GM21381 (cell line): Measurements from ENCODE around the gene STEAP1B.

ENCODE experiments used
- ATAC-seq: cut with Tn5 transposase; IDR thresholded peaks from one replicate; pipeline ENCODE4 v1.9.1; 2021; ENCODE audit warnings: mild to moderate bottlenecking, moderate library complexity; ENCODE audit not compliant: unreplicated experiment

The STEAP1B gene

DNA sequence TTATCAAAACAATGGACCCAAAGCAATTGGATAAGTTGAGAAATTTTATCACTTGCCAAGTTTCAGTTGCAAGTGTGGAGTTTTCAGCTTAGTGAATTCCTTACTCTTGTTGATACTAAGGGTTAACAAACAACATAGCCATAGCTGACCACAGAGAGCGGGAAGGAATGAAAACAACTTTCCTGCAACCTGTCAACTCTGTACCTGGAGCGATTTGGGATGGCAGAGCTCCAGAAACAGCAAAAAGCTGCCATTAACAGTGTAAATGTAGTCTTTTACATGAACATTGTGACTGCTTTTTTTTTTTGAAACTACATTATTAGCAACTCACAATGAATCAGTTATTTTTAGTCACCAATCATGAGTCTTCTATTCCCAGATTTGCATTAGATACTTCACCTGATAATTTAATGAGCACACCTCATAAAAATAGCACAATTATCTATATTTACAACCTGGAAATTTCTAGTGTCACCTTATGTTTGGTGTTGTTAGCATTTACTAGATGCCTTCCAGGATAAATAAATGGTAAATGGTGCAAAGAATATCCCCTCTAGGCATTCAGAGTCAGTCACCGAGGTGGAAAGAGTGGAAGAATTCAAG, 95.5 kb downstream of the STEAP1B start:
- no peak for ATAC-seq

DNA sequence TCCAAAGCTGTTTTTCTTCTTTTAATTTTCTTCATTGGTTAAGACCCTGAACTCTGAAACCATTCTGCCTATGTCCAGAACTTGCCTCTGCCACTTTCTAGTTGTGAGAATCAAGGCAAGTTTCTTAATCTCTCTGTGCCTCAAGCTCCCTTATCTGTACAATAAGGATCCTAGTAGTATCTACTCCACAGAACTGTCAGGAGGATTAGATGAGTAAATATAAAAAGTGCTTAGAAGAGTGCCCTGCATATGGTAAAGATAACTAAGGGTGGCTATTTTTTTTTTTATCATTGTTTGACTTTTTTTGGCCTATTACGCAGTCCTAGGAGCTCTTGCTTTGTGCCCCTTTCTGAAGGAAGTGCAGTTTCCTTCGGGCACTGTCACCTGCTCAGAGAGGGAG, 96.6 kb downstream of the STEAP1B start:
- no peak for ATAC-seq

DNA sequence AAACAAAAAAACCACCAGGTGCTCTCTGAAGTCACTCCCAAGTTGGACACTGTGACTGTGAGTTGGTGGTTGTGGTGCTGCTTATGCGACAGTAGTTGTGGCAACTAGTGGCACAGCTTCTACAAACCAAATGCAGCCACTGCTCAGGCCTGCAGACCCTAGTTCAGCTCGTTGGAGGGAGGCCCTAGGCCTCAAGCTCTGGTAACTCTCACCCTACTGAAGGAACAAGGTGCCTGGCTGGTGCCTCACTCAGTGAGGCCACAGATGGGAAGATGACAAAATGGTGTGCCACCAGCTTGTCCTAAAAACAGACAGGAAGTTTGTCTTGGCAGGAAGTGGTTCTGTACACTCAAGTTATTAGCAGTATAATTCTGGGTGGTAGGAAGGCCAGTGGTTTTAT, 97.7 kb downstream of the STEAP1B start:
- no peak for ATAC-seq

DNA sequence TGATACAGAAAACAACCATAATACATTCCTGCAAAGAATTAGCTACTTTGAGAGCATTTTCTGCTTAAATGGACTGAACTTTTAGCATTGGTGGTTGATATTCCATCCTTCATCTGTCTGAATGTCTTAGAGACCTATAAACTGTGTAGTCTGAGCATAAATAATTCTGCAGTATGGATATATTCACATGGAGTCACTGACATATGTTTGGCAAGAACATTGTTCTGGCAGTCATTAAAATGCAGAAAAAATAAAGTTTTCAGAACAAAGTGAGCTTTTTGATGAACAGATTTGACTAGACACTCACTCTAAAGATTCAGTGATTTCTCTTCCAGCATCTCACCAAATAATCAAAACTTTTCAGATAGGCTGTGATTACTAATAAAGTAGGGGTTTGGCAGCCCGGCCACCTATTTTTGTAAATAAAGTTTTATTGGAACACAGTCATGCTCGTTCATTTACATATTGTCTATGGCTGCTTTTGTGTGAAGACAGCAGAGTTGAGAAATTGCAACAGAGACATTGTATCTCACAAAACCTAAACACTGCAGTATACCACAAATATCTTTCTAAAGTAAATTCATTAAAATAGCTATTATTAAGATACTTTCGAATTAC, 98.9 kb downstream of the STEAP1B start:
- ATAC-seq = no peak

DNA sequence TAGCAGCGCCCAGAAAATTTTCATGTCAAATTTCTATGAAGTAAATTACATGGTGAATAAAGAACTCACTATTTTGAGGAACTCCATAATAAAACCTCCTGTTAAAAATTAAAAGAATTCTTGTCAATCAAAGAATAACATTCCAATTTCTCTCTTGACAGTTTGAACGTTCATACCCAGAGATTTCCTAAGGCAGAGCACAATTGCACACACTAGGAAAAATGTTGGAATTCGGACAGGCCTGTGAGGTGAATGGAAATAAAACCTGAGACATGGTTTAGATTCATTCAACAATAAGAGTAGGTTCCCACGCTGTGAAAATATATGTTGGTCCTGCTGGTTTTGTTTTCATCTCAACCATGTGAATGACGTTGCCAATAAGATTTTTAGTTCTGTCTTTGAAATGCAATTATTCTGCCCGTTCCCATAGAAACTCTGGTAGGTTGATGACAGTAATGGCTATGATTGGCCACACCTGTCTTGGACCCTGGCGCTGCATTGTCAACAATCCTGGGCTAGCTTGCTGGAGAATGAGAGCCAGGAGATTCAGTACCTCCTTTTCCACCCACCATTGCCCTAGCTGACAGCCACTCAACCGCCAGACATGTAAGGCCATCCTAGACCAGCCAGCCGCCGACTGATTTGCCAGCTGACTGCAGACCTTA, 99.7 kb downstream of the STEAP1B start:
- ATAC-seq = no peak

DNA sequence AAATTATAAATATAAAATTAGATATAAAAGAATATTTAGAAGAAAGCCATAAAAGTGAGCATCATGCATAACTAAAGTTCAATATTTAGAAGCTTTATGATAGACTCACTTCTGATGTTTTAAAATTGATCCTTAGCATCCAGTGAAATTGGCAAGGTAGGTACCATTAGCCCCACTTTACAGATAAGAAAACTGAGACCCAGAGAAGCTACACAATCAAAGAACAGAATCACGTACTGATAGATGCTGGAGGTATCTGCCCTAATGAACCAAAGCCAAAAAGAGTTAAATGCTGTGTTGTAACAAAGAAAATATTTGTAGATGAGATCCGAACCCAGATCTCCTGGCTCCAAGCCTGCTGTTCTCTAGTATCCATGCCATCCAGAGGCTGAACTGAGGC, 100.4 kb downstream of the STEAP1B start:
- no peak for ATAC-seq

DNA sequence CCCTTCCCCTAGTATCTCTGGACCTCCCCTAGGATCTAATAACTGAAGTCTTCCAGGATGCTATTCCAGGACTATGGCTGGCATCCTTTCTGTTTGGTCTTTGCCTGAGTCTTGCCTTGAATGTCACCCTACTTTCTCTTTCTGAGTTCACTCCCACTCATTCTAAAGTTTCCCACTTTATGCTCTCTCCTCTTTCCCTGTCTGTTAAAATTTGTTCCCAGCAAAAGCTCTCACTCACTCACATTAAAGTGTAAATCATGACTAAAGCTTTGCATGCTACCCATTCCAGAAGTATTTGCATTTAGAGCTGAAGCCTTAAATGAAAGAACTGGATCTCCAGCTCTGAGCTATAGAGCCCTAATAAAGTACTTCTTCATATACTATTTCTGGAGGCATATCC, 100.9 kb downstream of the STEAP1B start:
- no peak for ATAC-seq

DNA sequence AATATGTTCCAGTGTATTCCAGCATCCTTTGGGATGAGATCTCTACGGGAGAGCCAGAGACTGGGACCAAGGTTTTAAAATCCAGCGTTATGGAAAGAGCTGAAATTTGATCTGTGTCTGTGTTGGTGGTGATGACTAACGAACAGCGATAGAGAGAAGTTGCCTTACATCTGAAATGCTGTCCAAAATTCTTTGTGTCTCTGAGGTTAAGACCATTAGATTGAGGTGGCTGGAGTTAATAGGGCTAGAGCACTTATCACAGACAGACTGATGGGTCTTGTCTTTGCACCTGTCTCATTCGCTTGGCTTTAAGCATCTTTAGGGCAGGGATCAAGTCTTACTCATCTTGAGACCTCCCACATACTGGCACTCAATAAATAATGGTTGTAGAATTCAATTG, 102.0 kb downstream of the STEAP1B start:
- ATAC-seq = no peak

DNA sequence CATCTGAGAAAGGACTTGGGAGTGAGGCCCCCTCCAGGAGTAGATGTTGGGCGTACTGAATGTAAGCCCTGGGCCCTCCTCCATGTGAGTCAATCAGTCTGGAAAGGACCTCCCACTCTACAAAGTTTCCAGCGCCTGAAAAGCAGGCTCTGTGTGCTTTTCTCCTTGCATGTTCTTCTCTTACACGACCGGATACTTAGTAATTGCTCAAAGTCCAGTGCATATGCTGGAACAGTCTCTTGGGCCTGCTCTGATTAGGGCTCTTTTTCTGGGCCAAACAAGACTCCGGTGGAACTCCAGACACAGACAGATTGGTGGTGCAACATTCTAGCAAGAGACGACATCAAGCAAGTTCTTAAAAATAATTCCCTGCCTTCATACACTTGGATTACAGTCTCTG, 104.8 kb downstream of the STEAP1B start:
- no peak for ATAC-seq

DNA sequence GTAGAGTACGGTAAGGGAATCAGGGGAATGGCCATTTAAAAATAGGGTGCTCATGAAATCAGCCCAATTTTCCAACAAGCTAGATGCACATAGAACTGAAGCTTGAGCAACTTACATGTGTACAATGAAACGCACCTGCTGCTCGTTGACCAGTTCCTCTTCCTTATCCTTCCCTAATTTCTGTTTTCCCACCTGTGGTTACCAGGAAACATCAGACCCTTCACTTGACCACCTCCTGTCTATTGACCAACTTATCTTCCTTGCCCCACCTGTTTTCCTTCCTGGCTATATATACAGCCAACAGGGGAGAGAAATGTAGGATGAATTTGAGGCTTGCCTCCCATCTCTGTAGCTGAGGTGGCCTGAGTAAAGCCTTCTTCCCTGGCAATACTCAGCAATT, 105.2 kb downstream of the STEAP1B start:
- no peak for ATAC-seq

DNA sequence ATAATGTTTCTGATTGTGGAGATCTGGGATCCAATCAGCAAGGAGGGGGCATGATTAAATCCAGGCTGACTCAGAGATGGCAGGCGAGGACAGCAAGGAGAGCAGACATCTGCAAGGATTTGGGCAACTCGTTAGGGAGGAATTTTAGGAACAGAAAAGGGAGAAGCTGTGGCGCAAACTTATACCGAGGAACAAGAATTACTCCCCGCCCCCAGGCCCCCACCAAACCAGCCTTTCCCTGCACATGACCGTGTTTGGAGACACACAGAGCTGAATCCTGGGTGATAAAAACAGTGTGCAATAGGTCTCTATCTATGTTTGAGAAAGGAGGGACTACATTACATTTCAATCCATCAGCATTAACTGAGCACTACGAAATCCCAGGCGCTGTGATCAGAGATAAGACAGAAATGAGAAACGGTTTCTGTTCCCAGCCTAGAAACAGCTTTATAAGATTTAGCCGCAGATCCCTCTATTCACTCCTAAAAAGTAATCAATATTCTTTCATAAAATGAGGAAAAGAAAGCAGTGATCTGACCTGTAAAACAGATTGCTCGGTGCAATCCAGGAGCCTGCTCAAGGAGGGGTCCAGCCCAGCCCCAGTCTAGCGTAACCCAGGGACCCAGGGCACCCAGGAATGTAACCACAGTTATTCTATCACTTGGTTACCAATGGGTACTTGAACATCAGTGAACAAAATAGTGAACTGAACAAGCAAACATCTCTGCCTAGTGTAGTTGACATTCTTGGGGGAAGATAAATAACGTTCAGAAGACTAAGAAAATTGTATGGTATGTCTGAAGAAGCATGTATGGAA, 105.9 kb downstream of the STEAP1B start:
- no peak for ATAC-seq

DNA sequence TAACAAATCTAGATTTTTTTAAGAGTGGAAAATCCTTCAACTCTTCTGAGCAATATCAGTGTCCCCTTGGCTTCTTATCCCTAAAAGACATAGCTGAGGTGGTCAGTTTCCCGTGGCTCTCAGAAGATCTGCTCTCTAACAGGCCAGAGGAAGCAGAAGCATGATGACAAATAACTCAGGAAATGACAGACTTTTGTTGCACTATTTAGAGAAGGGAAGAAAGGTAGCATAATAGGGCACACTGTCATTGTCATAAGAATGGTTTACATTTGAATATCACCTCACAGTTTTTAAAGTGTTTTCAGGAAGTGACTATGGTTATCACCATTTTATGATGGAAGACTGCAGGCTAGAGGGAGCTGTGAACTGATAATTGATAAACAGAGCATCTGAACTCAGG, 109.5 kb downstream of the STEAP1B start:
- no peak for ATAC-seq

DNA sequence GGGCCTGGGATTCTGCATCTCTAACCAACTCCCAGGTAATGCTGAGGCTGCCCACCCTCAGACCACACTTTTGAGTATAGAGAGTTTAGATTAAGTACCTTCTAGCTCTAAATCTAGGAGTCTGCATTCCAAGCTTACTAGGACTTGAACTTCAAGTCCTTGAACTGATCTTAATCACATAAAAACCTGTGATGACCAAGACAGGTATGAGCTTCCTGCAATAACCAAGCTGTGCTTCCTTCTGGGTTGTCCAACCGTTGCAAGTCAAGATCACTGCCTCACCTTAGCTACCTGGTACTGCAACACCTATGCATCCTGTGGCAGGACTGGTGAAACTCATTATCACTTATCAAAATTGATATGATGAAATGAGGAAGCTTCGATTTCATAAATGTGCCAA, 110.1 kb downstream of the STEAP1B start:
- no peak for ATAC-seq

DNA sequence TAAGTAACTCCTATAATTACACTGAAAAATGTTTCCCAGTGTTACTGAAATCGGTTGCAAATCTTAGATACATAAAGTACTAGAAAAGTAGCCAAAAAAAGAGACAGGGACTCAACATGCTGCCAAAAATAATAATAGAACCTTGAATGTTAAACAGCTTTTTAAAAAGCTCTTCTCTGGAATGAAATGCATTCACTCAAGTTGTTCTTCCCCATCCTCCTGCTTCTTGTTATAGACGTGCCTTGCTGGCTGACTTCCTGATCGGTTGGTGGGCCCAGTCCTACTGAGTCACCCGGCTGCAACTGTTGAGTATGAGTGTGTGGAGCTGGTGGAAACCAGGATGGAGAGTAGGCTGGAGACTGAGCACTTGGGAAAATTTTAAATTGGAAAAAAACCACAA, 112.4 kb downstream of the STEAP1B start:
- ATAC-seq = no peak

DNA sequence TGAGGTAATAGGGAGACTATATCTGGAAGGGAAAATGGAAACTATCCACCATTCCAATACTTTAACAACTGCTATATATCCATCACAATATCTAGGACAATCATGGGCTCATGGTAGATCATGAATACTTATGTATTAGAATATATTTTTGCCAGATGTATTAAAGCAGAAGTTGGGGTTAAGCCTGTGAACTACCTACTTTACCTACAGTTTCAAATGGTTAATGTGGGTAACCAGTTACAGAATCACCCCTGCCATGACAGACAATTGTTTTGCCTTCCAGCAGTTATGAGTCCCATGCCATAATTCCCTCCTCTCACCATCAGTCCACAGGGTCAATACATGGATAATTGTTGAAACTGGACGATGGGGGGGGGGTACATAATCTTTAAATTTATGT, 113.1 kb downstream of the STEAP1B start:
- peak; percentile 64 for ATAC-seq

DNA sequence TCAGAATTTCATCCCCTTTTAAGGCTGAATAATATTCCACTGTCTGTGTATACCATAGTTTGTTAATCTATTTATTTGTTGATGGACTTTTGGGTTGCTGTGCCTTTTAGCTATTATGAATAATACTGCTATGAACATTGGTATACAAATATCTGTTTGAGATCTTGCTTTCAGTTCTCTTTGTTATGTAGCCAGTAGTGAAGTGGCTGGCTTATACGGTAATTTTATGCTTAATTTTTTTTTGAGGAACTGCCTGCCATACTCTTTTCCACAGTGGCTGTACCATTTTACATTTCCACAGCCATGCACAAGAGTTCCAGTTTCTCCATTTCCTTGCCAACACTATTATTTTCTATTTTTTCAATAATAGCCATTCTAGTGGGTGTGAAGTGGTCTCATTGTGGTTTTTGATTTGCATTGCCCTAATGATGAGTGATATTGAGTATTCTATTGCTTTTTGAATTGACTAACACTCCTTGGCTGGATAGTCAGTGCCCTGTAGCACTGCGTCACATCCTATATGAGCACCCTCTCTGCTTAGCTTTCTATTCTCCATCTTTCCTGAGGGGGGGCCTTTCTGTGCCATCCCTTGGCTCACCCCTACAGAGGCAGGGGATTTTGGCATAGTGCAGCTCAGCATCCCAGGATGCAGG, 113.7 kb downstream of the STEAP1B start:
- ATAC-seq = peak; percentile 54

DNA sequence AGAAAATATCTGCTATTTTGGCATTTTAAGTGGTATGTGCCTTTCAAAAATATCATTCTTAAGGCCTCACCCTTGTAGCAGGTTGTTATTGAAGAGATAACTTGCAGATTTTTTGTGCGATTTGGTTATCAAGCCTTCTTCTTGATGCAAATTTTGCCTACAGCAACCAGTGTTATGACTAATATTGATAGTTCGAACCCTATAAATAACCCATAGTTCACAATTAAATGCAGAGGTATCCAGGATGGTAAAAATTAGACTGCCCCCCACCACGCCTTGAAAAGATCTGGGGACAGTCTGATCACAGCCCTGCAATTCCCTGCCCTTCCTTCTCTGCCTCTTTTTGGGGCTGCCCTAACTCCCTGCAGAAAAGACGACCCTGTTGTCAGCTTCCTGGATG, 114.7 kb downstream of the STEAP1B start:
- ATAC-seq = no peak

DNA sequence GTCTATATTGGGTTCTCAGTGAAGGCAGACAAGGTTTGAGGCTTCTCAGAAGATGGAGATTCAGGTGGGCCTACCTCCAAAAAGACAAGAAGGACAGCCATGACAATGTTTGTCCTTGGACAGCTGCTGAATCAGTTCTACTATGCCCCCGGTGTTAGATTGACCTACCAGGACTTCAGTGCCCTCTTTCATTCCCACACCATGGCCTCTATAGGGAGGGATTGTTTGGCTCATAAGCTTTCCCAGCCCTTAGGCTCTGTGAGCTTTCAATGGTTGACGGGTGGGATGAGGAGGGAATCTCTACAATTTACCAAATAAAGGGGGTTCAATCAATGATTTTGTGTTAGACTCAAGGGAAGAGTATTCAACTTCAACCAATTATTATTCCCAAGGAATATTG, 119.7 kb downstream of the STEAP1B start:
- ATAC-seq = no peak

DNA sequence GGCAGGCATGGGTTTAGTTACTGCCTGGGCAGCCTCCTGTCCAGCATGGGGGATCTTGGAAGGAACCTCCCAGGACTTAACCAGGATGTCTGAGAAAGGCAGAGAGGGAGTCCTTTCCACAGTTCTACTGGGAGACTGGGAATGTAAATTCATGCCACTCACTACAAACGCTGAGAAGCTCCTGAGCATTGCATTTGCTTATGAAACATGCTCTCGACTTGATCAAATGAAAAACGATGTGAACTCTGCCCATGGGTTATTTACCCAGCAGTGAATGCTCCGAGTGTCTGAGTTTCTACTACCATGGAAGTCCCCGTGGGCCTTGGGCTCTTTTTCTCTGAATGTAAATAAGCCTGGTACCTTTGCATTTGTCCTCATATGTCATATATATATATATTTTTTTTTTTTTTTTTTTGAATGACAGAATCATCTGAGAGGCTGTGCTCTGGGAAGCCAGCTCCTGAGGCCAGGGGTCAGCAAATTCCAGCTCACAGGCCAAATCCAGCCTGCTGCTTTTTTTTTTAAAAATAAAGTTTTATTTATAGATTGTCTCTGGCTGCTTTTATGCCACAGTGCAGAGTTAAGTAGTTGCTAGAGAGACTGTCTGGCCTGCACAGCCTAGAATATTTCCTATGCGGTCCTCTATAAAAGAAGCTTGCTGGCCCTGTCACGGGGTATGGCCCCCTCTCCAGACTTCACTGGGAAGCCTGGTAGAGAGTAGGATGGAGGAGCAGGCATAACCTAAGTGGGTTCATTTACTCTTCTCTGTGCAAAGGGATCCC, 121.6 kb downstream of the STEAP1B start:
- ATAC-seq = no peak

DNA sequence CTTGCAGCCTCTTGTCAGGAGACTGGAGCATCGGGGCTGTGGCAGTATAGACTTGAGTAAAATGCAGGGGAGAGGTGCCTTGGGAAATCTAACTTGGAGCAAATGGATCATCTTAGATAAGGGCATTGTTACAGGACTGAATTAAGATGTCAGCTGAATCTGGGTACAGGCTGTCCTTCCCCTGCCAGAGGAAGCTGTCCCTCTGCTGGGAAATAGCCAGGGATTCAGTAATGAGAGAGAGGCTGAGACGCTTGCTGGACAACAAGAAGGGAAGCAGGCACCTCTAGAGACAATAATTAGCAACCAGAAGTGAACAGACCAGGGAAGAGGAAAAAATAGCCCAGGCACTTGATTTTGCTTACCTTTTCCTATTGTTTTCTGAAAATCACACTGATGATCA, 122.3 kb downstream of the STEAP1B start:
- ATAC-seq = no peak
